ENCODE data around the gene MRPL20. TPM values are rescaled to one million over a fixed set of nuclear protein-coding genes. Genes with fewer than 3 reads are reported as not detected.
"Not testable (repeated sequence)": the region's sequence is repeated elsewhere in the genome, so short reads cannot be mapped to it uniquely, and the experiment has no call there.

The MRPL20 gene
- total and polyA plus RNA-seq, 12 donors = 98.9 to 276 (median 158) TPM

- 57 to 71% (median 64%) methylated on average over 7 to 18 of the region's 18 CpGs for WGBS, 4 donors
- Histone ChIP-seq H3K9me3 (replicated peaks in 1 of 3) (no peaks in the 10 kb centered on the region), H3K27me3 (no peaks in the 10 kb centered on the region), H3K4me3 (no peak overlapping the region), H3K36me3 (replicated peaks in 1 of 2) (no peaks in the 10 kb centered on the region), H3K27ac (peak overlapping the region in 4 of 5 donors; percentile 37 to 80 (median 62)), H3K4me1 (replicated peaks in 1 of 2) (peaks cover 30 to 40% of the 10 kb centered on the region in 2 donors)
- intact Hi-C loops (cut with DNase I) = no loop called here
- DNase-seq = no peak
- TF ChIP-seq, protein P1, sequence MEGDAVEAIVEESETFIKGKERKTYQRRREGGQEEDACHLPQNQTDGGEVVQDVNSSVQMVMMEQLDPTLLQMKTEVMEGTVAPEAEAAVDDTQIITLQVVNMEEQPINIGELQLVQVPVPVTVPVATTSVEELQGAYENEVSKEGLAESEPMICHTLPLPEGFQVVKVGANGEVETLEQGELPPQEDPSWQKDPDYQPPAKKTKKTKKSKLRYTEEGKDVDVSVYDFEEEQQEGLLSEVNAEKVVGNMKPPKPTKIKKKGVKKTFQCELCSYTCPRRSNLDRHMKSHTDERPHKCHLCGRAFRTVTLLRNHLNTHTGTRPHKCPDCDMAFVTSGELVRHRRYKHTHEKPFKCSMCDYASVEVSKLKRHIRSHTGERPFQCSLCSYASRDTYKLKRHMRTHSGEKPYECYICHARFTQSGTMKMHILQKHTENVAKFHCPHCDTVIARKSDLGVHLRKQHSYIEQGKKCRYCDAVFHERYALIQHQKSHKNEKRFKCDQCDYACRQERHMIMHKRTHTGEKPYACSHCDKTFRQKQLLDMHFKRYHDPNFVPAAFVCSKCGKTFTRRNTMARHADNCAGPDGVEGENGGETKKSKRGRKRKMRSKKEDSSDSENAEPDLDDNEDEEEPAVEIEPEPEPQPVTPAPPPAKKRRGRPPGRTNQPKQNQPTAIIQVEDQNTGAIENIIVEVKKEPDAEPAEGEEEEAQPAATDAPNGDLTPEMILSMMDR (IDR thresholded peaks at IDR 0.05) = no peak
- no peak for TF ChIP-seq POLR2A (IDR thresholded peaks at IDR 0.05)
Measured at GRCh38 chr1:1430992-1431844, 24.1 kb upstream of the MRPL20 start.

DNA sequence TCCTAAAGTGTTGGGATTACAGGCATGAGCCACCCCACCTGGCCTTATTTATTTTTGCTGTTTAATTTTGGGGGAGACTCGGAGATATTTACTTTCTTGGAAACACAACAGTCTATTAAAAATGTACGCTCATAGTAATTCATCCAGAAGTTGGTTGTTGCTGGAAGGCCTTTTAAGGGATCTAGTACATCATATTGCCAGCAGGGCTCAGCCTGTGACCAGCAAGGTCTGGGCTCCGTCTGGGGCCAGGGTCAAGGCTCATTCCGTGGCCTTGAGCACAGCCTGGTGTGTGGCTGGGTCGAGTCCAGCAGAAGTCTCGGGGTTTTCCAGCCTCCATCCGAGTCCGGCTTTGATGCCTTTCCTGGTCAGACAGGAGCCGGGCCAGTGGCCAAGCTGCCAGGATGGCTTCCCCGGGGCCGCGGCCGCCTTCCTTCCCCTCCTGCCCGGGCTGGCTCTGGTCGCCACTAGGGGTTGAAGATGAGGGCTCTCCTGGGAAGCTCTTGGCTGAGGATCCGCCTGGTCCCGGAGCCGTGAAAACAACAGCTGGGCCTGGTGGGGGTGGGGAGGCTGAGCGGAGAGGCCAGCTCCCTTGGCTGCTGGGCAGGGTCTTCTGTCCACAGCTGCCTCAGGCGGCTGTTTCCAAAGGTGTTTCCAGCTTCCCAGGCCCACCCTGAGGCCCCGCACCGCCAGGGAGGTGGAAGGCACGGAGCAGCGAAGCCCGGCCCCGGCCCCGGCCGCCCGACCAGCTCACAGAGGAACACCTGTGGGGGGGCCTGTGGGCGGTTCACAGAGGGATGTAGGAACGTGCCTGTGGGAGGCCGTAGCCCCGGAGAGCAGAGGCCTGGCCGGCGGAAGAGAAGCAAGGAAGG lies 23.3 kb upstream of the MRPL20 start:
- WGBS, 4 donors = 14 to 27% (median 21%) methylated on average over 5 to 35 of the region's 35 CpGs
- TF ChIP-seq, protein P1 (IDR thresholded peaks at IDR 0.05) = peak in 4 of 6 experiments; percentile 5 to 53 (median 28)
- TF ChIP-seq POLR2A (IDR thresholded peaks at IDR 0.05) = no peak
- Histone ChIP-seq H3K4me3 (no peak overlapping the region), H3K36me3 (replicated peaks in 1 of 2) (no peaks in the 10 kb centered on the region), H3K27me3 (no peaks in the 10 kb centered on the region), H3K27ac (peak overlapping the region in 4 of 5 donors; percentile 46 to 80 (median 68)), H3K4me1 (replicated peaks in 1 of 2) (peaks cover 27 to 35% of the 10 kb centered on the region in 2 donors), H3K9me3 (replicated peaks in 1 of 3) (no peaks in the 10 kb centered on the region)
- intact Hi-C loops (cut with DNase I) = no loop called here
- peak; percentile 75 to 93 (median 90) for DNase-seq

GRCh38 chr1:1429671-1430073 lies 22.6 kb upstream of the MRPL20 start:
- H3K4me1 ChIP-seq (replicated peaks in 1 of 2) = peaks cover 22 to 29% of the 10 kb centered on the region in 2 donors
- peak overlapping the region in 3 of 5 donors; percentile 46 to 80 (median 77) for H3K27ac ChIP-seq
- no peak overlapping the region for H3K4me3 ChIP-seq
- intact Hi-C loops (cut with DNase I) = no loop called here
- no peaks in the 10 kb centered on the region for H3K36me3 ChIP-seq (replicated peaks in 1 of 2)
- no peaks in the 10 kb centered on the region for H3K27me3 ChIP-seq
- DNase-seq = peak in 1 of 7 donors; percentile 24
- no peaks in the 10 kb centered on the region for H3K9me3 ChIP-seq (replicated peaks in 1 of 3)
- WGBS, 4 donors = 52 to 73% (median 68%) methylated on average over 6 of the region's 6 CpGs
- no peak for TF ChIP-seq POLR2A (IDR thresholded peaks at IDR 0.05)
- TF ChIP-seq, protein P1 (IDR thresholded peaks at IDR 0.05) = no peak

DNA sequence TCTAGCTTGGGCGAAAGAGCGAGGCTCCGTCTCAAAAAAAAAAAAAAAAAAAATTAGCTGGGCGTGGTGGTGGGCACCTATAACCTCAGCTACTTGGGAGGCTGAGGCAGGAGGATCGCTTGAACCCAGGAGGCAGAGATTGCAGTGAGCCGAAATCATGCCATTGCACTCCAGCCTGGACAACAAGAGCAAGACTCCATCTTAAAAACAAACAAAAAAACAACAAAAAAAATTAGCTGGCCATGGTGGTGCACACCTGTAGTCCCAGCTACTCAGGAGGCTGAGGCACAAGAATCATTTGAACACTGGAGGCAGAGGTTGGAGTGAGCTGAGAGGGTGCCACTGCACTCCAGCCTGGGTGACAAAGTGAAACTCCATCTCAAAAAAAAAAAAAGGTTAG lies 21.9 kb upstream of the MRPL20 start:
- H3K27ac ChIP-seq; DNase-seq; H3K9me3 ChIP-seq (replicated peaks in 1 of 3); H3K36me3 ChIP-seq (replicated peaks in 1 of 2); H3K4me3 ChIP-seq; intact Hi-C loops (cut with DNase I); H3K27me3 ChIP-seq: not testable (repeated sequence)
- peaks cover 22% of the 10 kb centered on the region in 2 donors for H3K4me1 ChIP-seq (replicated peaks in 1 of 2)
- WGBS, 4 donors = 92 to 98% (median 94%) methylated on average over 5 to 6 of the region's 6 CpGs
